CD4-positive, alpha-beta T cell treated with Interleukin-21 for 1 hour (primary cell): ENCODE data around the gene DENND5B.
"Not testable (repeated sequence)": the region's sequence is repeated elsewhere in the genome, so short reads cannot be mapped to it uniquely, and the experiment has no call there.

Source experiments
- DNase-seq: peaks from one replicate; pipeline ENCODE4 v3.0.0-alpha.2; 2020

The DENND5B gene

GRCh38 chr12:31456562-31456961 lies 134.4 kb downstream of the DENND5B start:
- DNase-seq, result no peak

GRCh38 chr12:31444736-31445135 lies 146.2 kb downstream of the DENND5B start:
- no peak for DNase-seq

- DNase-seq, result no peak
Observed at GRCh38 chr12:31440586-31440985, 150.3 kb downstream of the DENND5B start.

GRCh38 chr12:31440134-31440533 lies 150.8 kb downstream of the DENND5B start:
- no peak for DNase-seq

GRCh38 chr12:31431721-31432240 lies 159.2 kb downstream of the DENND5B start:
- no peak for DNase-seq

- DNase-seq, result no peak
Observed at GRCh38 chr12:31423405-31423804, 167.5 kb downstream of the DENND5B start.

- no peak for DNase-seq
Observed at GRCh38 chr12:31412292-31412801, 178.6 kb downstream of the DENND5B start.

GRCh38 chr12:31408763-31409162 lies 182.2 kb downstream of the DENND5B start:
- DNase-seq, result no peak

GRCh38 chr12:31407562-31407961 lies 183.4 kb downstream of the DENND5B start:
- DNase-seq, result no peak

GRCh38 chr12:31406345-31406744 lies 184.6 kb downstream of the DENND5B start:
- DNase-seq, result no peak

GRCh38 chr12:31405021-31405420 lies 185.9 kb downstream of the DENND5B start:
- DNase-seq, result no peak

GRCh38 chr12:31403099-31403607 lies 187.8 kb downstream of the DENND5B start:
- peak; percentile 70 for DNase-seq

- DNase-seq, result no peak
Observed at GRCh38 chr12:31393004-31393550, 197.9 kb downstream of the DENND5B start.

GRCh38 chr12:31390991-31391390 lies 199.9 kb downstream of the DENND5B start:
- no peak for DNase-seq

- no peak for DNase-seq
Observed at GRCh38 chr12:31388713-31389112, 202.2 kb downstream of the DENND5B start.

GRCh38 chr12:31387466-31387865 lies 203.5 kb downstream of the DENND5B start:
- DNase-seq, result no peak

- DNase-seq, result no peak
Observed at GRCh38 chr12:31387011-31387410, 203.9 kb downstream of the DENND5B start.

GRCh38 chr12:31386364-31386777 lies 204.6 kb downstream of the DENND5B start:
- no peak for DNase-seq

- not testable (repeated sequence) for DNase-seq
Observed at GRCh38 chr12:31377210-31377609, 213.7 kb downstream of the DENND5B start.

- DNase-seq, result not testable (repeated sequence)
Observed at GRCh38 chr12:31375422-31375821, 215.5 kb downstream of the DENND5B start.

- DNase-seq, result no peak
Observed at GRCh38 chr12:31371256-31371620, 219.7 kb downstream of the DENND5B start.

GRCh38 chr12:31370531-31371255 lies 220.2 kb downstream of the DENND5B start:
- DNase-seq, result no peak

GRCh38 chr12:31369712-31370521 lies 221.0 kb downstream of the DENND5B start:
- DNase-seq, result no peak
